HG03196 (cell line): ENCODE data around the gene NDUFC1.
"Not testable (repeated sequence)": the region's sequence is repeated elsewhere in the genome, so short reads cannot be mapped to it uniquely, and the experiment has no call there.

Experiments
- ATAC-seq: cut with Tn5 transposase; IDR thresholded peaks from one replicate; pipeline ENCODE4 v1.9.1; 2021; ENCODE audit not compliant: unreplicated experiment

The NDUFC1 gene

GRCh38 chr4:139299536-139299935 is 2.7 kb downstream of the NDUFC1 start:
- no peak for ATAC-seq

DNA sequence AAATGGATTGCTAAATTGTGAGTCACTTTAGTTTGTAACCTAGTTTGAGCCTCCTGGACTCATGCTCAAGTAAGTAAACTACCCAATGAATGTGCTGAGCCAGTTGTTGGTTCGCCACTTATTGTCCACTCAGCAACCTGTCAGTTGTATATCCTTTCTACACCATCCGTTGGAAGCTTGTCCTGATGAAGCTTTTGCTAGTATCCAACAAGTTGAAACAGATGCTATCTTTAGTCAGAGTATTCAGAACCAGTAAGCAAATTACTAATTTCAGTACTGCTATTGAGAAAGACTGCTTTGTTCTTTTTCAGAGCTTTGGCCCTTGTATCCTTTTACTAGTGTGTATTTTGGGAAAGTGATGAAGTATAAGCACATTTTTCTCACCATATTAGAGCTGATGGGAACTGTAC is 5.3 kb downstream of the NDUFC1 start:
- ATAC-seq: no peak

GRCh38 chr4:139295942-139296299 is 6.4 kb downstream of the NDUFC1 start:
- no peak for ATAC-seq

- peak; percentile 90 for ATAC-seq
Observed at GRCh38 chr4:139295206-139295941, 6.9 kb downstream of the NDUFC1 start.

DNA sequence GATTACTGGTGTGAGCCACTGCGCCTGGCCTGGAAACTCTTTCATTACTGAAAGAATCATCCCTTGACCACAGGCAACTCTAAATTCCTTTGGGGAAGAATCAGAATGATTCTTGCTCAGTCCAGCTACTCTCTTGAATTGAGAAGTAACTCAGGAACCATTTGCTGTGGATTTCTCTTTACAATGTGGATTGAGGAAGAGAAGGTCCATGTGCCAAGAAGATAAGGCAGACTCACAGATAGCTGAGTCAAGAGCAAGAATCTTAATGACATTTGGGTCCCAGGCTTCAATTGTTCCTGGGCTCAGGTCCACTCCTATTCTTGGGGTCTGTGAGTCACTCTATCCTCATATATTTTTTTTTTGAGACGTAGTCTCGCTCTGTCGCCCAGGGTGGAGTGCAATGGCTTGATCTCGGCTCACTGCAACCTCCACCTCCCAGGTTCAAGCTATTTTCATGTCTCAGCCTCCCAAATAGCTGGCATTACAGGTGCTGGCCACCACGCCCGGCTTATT is 16.0 kb downstream of the NDUFC1 start:
- ATAC-seq: no peak

DNA sequence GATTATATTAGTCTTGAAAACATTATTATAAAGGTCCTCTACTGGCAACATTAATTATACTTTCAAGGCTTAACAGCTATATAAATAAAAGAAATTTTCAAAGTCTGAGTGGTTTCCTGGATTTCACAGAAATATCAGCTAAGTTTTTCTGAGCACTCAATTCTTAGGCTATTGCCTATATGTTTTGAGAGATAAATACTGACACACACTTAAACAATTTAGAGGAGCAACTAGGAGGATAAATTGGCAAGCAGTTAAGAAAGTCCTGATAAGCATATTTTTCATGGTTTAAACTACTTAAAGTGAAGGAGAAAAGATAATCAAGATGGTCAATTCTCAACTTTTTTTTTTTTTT is 19.6 kb downstream of the NDUFC1 start:
- no peak for ATAC-seq

GRCh38 chr4:139282065-139282720 is 20.1 kb downstream of the NDUFC1 start:
- no peak for ATAC-seq

GRCh38 chr4:139279760-139280620 is 22.3 kb downstream of the NDUFC1 start, which contains the start of gene MGARP:
Gene MGARP (minus strand): TSS chr4:139280225. CDS start chr4:139280158, 67 bp downstream.
- no peak for ATAC-seq

- no peak for ATAC-seq
Observed at GRCh38 chr4:139278912-139279759, 23.1 kb downstream of the NDUFC1 start.

- ATAC-seq: no peak
Observed at GRCh38 chr4:139278485-139278884, 23.8 kb downstream of the NDUFC1 start.

DNA sequence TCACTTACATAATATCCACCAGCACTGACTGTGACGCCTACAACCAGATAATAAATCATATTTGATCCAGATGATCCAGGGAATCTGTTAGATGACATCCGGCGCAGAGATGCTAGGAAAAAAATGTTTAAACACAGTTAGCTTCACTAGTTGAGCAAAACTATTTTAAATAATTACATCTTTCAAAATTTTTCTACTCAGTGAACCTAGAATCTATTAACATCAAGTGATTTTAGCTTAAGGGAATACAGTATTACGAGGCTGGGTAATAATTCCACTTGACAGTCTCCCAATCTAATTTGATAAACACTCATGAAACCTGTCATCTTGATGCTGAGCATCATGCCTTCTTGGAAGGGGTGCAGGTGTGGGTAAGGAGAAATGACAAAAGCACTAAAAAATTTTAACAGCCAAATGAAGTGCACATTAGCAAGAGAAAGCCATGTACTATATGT is 27.0 kb downstream of the NDUFC1 start:
- no peak for ATAC-seq

DNA sequence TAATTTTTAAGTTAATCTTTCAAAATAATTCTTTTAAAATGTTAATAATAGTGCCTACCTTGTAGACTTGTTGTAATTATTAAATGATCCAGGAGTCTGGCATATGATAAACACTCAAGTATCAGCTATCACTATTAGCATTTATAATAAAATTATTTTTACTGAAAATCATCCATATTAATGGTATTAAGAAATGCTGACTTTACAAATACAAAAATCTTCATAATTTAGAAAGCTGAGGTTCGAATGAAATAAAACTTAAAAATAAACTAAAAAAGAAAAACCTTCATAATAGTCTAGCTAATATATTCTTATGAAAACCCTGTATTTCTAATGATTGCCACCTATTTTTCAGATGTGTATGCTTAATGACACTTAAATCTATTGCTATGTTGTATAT is 27.5 kb downstream of the NDUFC1 start:
- no peak for ATAC-seq

GRCh38 chr4:139273835-139274234 is 28.4 kb downstream of the NDUFC1 start:
- no peak for ATAC-seq

- no peak for ATAC-seq
Observed at GRCh38 chr4:139267301-139267700, 35.0 kb downstream of the NDUFC1 start.

DNA sequence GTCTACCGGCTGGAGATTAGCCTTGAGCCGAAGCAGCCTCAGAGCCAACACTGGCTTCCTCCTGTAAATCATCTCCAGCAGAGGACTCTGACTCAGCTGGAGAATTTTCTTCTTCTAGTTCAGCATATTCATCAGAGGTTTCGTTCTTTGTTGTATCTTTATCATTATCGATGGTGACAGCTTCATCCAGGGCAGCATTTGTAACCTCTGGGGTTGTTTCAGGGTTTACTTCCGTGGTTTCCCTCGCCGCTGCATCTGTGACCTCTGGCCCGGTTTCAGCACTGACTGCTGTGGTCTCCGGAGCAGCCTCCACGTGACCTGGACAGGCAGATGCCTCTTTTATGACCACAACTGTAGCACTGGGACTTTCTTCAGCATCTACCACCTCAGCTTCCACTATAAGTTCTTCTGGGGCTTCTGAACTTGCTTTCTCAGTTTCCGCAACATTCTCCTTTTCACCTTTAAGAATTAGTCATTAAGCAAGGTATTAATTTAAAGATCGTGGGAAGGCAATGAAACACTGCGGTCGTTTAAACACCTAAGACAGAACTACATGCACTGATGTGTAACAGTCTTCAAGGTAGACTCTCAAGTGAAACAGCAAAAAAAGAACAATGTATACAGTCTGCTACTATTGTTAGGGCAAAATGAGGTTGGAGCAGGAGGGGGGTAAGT is 35.6 kb downstream of the NDUFC1 start:
- peak; percentile 98 for ATAC-seq

DNA sequence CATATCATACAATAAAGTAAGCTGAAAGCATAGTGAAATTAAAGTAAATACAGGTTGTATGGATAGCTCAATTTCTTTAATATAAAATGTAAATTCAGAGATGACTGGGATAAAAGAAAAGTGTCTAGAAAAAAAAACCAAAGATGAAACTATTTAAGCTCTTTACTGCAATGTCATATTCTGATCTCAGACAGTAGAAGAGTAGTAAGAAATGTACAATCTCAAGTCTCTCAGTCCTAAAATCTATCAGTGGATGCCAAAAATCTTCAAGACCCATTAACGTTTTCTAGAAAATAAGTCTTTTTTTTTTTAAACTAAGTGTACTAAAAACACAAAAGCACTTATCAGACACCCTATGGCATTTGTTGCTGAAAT is 36.1 kb downstream of the NDUFC1 start:
- ATAC-seq: no peak

DNA sequence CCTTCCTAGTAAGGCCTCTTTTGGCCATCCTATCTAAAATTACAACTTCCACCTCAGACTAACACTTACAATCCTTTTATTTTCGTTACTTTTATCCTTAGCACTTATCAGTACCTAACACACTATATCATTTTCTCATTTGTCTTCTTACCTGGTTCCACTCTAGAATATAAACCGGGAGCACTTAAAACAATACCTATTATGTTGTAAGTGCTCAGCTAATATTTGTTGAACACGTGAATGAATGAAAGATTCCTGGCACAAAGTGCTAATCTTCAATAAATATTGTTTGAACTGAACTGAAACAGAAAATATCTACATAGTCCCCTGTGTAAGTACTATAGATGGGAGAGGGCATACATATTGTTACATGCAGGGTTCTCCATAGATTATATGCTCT is 36.6 kb downstream of the NDUFC1 start:
- ATAC-seq: no peak

GRCh38 chr4:139256349-139256748 is 45.9 kb downstream of the NDUFC1 start:
- ATAC-seq: no peak

GRCh38 chr4:139255581-139255980 is 46.7 kb downstream of the NDUFC1 start:
- not testable (repeated sequence) for ATAC-seq

DNA sequence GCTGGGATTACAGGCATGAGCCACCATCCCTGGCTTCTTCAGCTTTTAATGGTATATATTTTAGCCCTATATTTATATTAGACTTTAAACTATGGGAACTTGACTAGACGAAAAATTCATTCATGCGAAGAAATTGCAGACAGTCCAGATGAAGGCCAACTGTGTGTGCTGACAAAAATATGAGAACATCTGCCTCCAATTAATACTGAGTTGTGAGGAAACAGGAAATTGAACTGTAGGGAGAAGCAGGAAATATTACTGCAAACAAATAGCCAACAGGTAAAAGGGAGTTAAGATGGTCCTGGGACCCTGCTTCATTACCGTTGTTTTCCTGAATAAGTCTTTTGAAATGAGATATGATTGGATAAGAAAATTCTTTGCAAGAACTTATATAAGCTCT is 48.6 kb downstream of the NDUFC1 start:
- no peak for ATAC-seq
